IPS-15b (cell line): ENCODE measurements around the gene DPCD.
"Not testable (repeated sequence)": the region's sequence is repeated elsewhere in the genome, so short reads cannot be mapped to it uniquely, and the experiment has no call there.

Source experiments
- H3K27me3 ChIP-seq: one replicate; pipeline ENCODE4 v1.6.1; 2013; ENCODE audit warnings: low read length; ENCODE audit not compliant: control insufficient read depth, insufficient read depth
- H3K36me3 ChIP-seq: one replicate; pipeline ENCODE4 v1.6.1; 2013; ENCODE audit warnings: low read length; ENCODE audit not compliant: control insufficient read depth, insufficient read depth
- H3K4me1 ChIP-seq: one replicate; pipeline ENCODE4 v1.6.1; 2013; ENCODE audit warnings: mild to moderate bottlenecking, low read length; ENCODE audit not compliant: control insufficient read depth, insufficient read depth
- H3K4me3 ChIP-seq: one replicate; pipeline ENCODE4 v1.5.1; 2013; ENCODE audit warnings: low read depth, low read length
- H3K9ac ChIP-seq: one replicate; pipeline ENCODE4 v1.6.1; 2013; ENCODE audit warnings: low read depth, mild to moderate bottlenecking, low read length
- H3K9me3 ChIP-seq: one replicate; pipeline ENCODE4 v1.6.1; 2013; ENCODE audit warnings: mild to moderate bottlenecking, low read length; ENCODE audit not compliant: control insufficient read depth, insufficient read depth

DPCD gene

GRCh38 chr10:101617102-101617823 lies 29.1 kb downstream of the DPCD start:
- Histone ChIP-seq H3K4me3 (no peak overlapping the region), H3K4me1 (peaks cover 10% of the 10 kb centered on the region), H3K27me3 (no peaks in the 10 kb centered on the region), H3K36me3 (peaks cover 1% of the 10 kb centered on the region), H3K9me3 (no peaks in the 10 kb centered on the region), H3K9ac (no peak overlapping the region)

GRCh38 chr10:101617824-101618568 lies 29.9 kb downstream of the DPCD start:
- Histone ChIP-seq H3K9ac (no peak overlapping the region), H3K9me3 (no peaks in the 10 kb centered on the region), H3K36me3 (no peaks in the 10 kb centered on the region), H3K4me3 (no peak overlapping the region), H3K4me1 (peaks cover 10% of the 10 kb centered on the region), H3K27me3 (no peaks in the 10 kb centered on the region)

- H3K4me1 ChIP-seq: peaks cover 10% of the 10 kb centered on the region
- no peaks in the 10 kb centered on the region for H3K27me3 ChIP-seq
- H3K36me3 ChIP-seq: no peaks in the 10 kb centered on the region
- H3K9me3 ChIP-seq: no peaks in the 10 kb centered on the region
- H3K4me3 ChIP-seq: no peak overlapping the region
- no peak overlapping the region for H3K9ac ChIP-seq
Observed at GRCh38 chr10:101618871-101619270, 30.8 kb downstream of the DPCD start.

DNA sequence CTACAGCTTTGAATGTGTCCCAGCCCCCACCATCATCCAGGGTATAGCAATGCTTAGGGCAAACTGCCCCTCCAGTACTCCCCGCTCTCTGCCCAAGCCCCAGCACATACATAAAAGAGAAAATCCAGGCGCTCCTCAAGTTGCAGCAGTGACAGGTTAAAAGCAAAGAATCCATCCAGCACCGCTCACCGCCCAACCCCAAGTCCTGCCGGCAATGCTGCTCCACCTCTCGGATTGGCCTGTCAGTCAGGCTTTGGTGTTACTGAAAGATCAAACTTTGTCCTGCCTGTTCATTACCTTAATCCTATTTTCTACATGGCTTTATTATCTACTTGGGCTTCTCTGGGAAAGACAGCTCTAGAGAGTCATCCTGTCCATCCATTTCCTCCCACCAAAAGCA lies 31.9 kb downstream of the DPCD start:
- peaks cover 6% of the 10 kb centered on the region for H3K4me1 ChIP-seq
- no peaks in the 10 kb centered on the region for H3K9me3 ChIP-seq
- H3K36me3 ChIP-seq: no peaks in the 10 kb centered on the region
- no peaks in the 10 kb centered on the region for H3K27me3 ChIP-seq
- no peak overlapping the region for H3K4me3 ChIP-seq
- no peak overlapping the region for H3K9ac ChIP-seq

GRCh38 chr10:101623528-101623927 lies 35.4 kb downstream of the DPCD start:
- Histone ChIP-seq H3K36me3 (peaks cover 2% of the 10 kb centered on the region), H3K9me3 (no peaks in the 10 kb centered on the region), H3K27me3 (no peaks in the 10 kb centered on the region)

DNA sequence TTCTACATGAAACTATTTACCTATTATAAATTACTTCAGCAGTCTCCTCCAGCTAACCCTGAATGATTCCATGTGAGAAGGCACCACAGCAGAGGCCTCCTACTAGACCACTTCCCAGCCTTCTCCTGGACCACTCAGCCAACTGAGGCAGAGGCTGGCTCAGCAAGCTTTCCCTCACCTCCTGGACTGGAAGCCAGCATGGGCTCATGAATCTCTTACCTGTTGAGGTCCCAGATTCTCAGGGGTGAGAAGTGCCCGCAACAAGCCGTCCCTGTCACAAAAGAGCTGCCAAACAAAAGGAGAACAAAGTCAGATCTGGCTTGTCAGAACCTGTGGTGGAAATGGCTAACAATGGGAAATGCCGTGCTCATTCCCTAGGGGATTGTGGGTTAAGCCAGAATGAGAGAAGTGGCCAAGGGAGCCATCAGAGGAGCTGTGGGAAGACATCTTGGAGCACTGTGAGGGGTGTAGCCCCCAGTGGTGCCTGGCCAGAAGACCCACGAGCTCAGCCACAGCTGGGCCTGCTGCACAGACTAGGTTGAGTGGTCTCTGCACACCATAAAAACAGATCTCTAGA lies 36.5 kb downstream of the DPCD start:
- H3K4me1 ChIP-seq: peaks cover 2% of the 10 kb centered on the region
- H3K4me3 ChIP-seq: no peak overlapping the region
- no peaks in the 10 kb centered on the region for H3K27me3 ChIP-seq
- H3K36me3 ChIP-seq: peaks cover 2% of the 10 kb centered on the region
- H3K9ac ChIP-seq: no peak overlapping the region
- no peaks in the 10 kb centered on the region for H3K9me3 ChIP-seq

More at GRCh38 chr10:101623528-101623927, 35.4 kb downstream of the DPCD start:
- no peak overlapping the region for H3K4me3 ChIP-seq
- no peak overlapping the region for H3K9ac ChIP-seq
- peaks cover 2% of the 10 kb centered on the region for H3K4me1 ChIP-seq

GRCh38 chr10:101625821-101626412 lies 37.8 kb downstream of the DPCD start:
- Histone ChIP-seq H3K9me3 (no peaks in the 10 kb centered on the region), H3K9ac (no peak overlapping the region), H3K27me3 (no peaks in the 10 kb centered on the region), H3K36me3 (peaks cover 2% of the 10 kb centered on the region), H3K4me3 (no peak overlapping the region), H3K4me1 (no peaks in the 10 kb centered on the region)

DNA sequence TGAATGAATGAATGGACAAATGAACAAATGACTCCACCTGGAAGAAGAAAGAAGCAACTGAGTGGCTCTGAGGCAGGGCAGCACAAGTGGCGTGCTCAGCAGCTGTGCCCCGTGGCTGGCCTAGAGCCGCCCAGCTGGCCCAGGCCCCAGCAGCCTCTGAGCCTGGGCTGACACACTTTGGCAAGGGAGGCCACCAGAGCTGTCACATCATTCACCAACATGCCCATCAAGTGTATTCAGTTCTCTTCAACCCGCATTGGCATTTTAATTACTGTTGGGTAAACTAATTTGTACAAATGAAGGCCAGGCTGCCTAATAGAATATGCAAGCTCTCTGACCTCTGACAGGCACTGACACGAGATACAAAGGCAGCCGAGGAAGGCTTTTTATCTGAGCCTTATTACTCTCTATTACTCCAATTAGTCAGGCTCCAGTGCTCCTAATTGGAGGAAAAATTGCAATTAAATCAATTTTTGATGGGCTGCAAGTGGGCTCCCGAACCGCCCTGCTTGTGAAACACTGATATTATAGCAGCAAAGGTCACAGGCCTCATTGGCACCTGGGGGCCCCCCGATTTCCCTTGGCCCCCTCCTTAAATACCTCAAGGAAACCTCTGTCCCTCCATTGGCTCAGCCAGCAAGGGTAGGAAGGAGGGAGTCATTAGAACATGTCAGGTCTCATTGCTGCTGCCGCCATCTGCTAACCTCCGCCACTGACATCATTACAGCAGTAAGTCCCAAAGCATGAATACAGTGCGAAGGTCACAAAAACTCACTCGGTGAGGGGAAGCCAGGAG lies 41.9 kb downstream of the DPCD start:
- Histone ChIP-seq H3K27me3 (no peaks in the 10 kb centered on the region), H3K9me3 (no peaks in the 10 kb centered on the region), H3K4me3 (no peak overlapping the region), H3K9ac (no peak overlapping the region), H3K4me1 (no peaks in the 10 kb centered on the region), H3K36me3 (peaks cover 2% of the 10 kb centered on the region)

DNA sequence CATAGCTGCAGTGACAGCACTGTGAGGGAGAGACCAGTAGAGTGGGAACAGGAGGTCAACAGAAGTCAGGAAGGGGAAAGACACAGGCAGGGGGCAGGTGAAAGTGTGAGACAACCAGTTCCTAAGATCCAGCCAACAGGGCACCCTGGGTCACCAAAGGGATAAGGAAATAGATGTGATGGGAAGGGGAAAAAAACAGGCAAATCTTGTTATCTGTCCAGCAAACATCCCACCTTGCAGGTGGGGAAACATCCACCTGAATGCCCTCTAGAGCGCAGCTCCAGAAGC lies 42.5 kb downstream of the DPCD start:
- Histone ChIP-seq H3K4me3 (no peak overlapping the region), H3K27me3 (no peaks in the 10 kb centered on the region), H3K9ac (no peak overlapping the region), H3K4me1 (no peaks in the 10 kb centered on the region), H3K36me3 (peaks cover 2% of the 10 kb centered on the region), H3K9me3 (no peaks in the 10 kb centered on the region)

- Histone ChIP-seq H3K9me3 (no peaks in the 10 kb centered on the region), H3K9ac (no peak overlapping the region), H3K27me3 (no peaks in the 10 kb centered on the region), H3K36me3 (no peaks in the 10 kb centered on the region), H3K4me3 (no peak overlapping the region), H3K4me1 (no peaks in the 10 kb centered on the region)
Observed at GRCh38 chr10:101631821-101632475, 43.8 kb downstream of the DPCD start.

DNA sequence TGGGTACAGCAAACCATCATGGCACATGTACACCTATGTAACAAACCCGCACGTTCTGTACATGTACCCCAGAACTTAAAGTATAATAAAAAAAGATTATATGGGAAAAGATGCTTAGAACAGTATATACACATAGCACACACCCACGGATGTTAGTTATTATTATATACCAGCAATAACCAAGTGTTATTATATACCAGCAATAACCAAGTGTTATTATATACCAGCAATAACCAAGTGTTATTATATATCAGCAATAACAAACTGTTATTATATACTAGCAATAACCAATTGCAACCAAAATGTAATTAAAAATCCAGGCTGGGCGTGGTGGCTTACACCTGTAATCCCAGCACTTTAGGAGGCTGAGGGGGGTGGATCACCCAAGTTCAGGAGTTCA lies 45.4 kb downstream of the DPCD start:
- H3K4me3 ChIP-seq, H3K9me3 ChIP-seq, H3K36me3 ChIP-seq, H3K27me3 ChIP-seq, H3K4me1 ChIP-seq, H3K9ac ChIP-seq: not testable (repeated sequence)
